Immature natural killer cell (primary cell): Measurements from ENCODE around the gene MYPOP. TPM values are rescaled to one million over a fixed set of nuclear protein-coding genes. Genes with fewer than 3 reads are reported as not detected.
"Not testable (repeated sequence)": the region's sequence is repeated elsewhere in the genome, so short reads cannot be mapped to it uniquely, and the experiment has no call there.

ENCODE experiments used
- DNase-seq, 3 donors: peaks; one replicate each; pipeline ENCODE4 v3.0.0; 2022; ENCODE audit warnings: mixed read lengths in 1 of 3
- H3K27ac Mint-ChIP-seq, 6 donors: one replicate each; pipeline ENCODE4 v1.8.0; 2020; ENCODE audit warnings: mixed read lengths in 6 of 6, mild to moderate bottlenecking in 5 of 6, inconsistent platforms in 4 of 6, moderate library complexity in 3 of 6
- H3K27me3 Mint-ChIP-seq, 3 donors: one replicate each; pipeline ENCODE4 v1.8.0; 2020 to 2021; ENCODE audit warnings: low read depth in 3 of 3, mild to moderate bottlenecking in 3 of 3, mixed read lengths in 3 of 3, moderate library complexity in 3 of 3, inconsistent platforms in 1 of 3
- H3K36me3 Mint-ChIP-seq, 3 donors: one replicate each; pipeline ENCODE4 v1.8.0; 2020; ENCODE audit warnings: mixed read lengths in 3 of 3, inconsistent platforms in 2 of 3, mild to moderate bottlenecking in 2 of 3
- H3K4me1 Mint-ChIP-seq, 2 donors: one replicate each; pipeline ENCODE4 v1.8.0; 2020; ENCODE audit warnings: inconsistent platforms in 2 of 2, mild to moderate bottlenecking in 2 of 2, mixed read lengths in 2 of 2, moderate library complexity in 1 of 2
- H3K4me3 Mint-ChIP-seq, 5 donors: one replicate each; pipeline ENCODE4 v1.8.0; 2020; ENCODE audit warnings: mild to moderate bottlenecking in 5 of 5, mixed read lengths in 5 of 5, inconsistent platforms in 3 of 5, moderate library complexity in 3 of 5
- H3K9me3 Mint-ChIP-seq, 6 donors: one replicate each; pipeline ENCODE4 v1.8.0; 2020; ENCODE audit warnings: mild to moderate bottlenecking in 6 of 6, mixed read lengths in 6 of 6, inconsistent platforms in 4 of 6, moderate library complexity in 3 of 6
- polyA plus RNA-seq, 3 donors: library from polyadenylated mRNA; unstranded; fragments of 300-500 nt; fragmentation: Illumina TruSeq; gene quantifications; one replicate each; pipeline ENCODE4 v1.2.3, GENCODE V29; 2021

Gene MYPOP
- polyA plus RNA-seq, 3 donors from 2014 or later: 0.12 to 0.45 (median 0.13) TPM

GRCh38 chr19:45900738-45901431 lies 1.5 kb downstream of the MYPOP start:
- Mint-ChIP-seq H3K4me1 (peaks cover 19 to 21% of the 10 kb centered on the region in 2 donors), H3K27ac (peak overlapping the region in 1 of 6 donors; percentile 46), H3K36me3 (peaks cover 0 to 14% (median 9%) of the 10 kb centered on the region in 3 donors), H3K9me3 (no peaks in the 10 kb centered on the region), H3K27me3 (peaks cover 9 to 14% (median 12%) of the 10 kb centered on the region in 3 donors), H3K4me3 (peak overlapping the region; percentile 43 to 64 (median 55))
- no peak for DNase-seq

GRCh38 chr19:45899919-45900589 lies 2.4 kb downstream of the MYPOP start:
- Mint-ChIP-seq H3K4me1 (peaks cover 19 to 21% of the 10 kb centered on the region in 2 donors), H3K27ac (no peak overlapping the region), H3K4me3 (peak overlapping the region in 4 of 5 donors; percentile 44 to 56 (median 53)), H3K27me3 (peaks cover 8 to 12% (median 11%) of the 10 kb centered on the region in 3 donors), H3K9me3 (no peaks in the 10 kb centered on the region), H3K36me3 (peaks cover 6 to 14% (median 9%) of the 10 kb centered on the region in 3 donors)
- DNase-seq: no peak

GRCh38 chr19:45899253-45899652 lies 3.2 kb downstream of the MYPOP start:
- H3K27me3 Mint-ChIP-seq: peaks cover 8 to 11% (median 11%) of the 10 kb centered on the region in 3 donors
- no peak overlapping the region for H3K4me3 Mint-ChIP-seq
- no peak overlapping the region for H3K27ac Mint-ChIP-seq
- H3K36me3 Mint-ChIP-seq: peaks cover 8 to 14% (median 9%) of the 10 kb centered on the region in 3 donors
- DNase-seq: no peak
- peaks cover 19 to 21% of the 10 kb centered on the region in 2 donors for H3K4me1 Mint-ChIP-seq
- H3K9me3 Mint-ChIP-seq: no peaks in the 10 kb centered on the region

GRCh38 chr19:45897261-45897812 lies 5.1 kb downstream of the MYPOP start:
- no peak overlapping the region for H3K27ac Mint-ChIP-seq
- DNase-seq: no peak
- no peak overlapping the region for H3K4me3 Mint-ChIP-seq
- peaks cover 8 to 14% (median 9%) of the 10 kb centered on the region in 3 donors for H3K36me3 Mint-ChIP-seq
- peaks cover 2 to 4% (median 3%) of the 10 kb centered on the region in 3 donors for H3K27me3 Mint-ChIP-seq
- H3K9me3 Mint-ChIP-seq: no peaks in the 10 kb centered on the region
- H3K4me1 Mint-ChIP-seq: peaks cover 15 to 19% of the 10 kb centered on the region in 2 donors

GRCh38 chr19:45895983-45896599 lies 6.3 kb downstream of the MYPOP start:
- H3K36me3 Mint-ChIP-seq: peaks cover 8 to 14% (median 9%) of the 10 kb centered on the region in 3 donors
- not testable (repeated sequence) for DNase-seq, H3K9me3 Mint-ChIP-seq, H3K27ac Mint-ChIP-seq, H3K4me3 Mint-ChIP-seq, H3K27me3 Mint-ChIP-seq
- H3K4me1 Mint-ChIP-seq: peaks cover 8 to 13% of the 10 kb centered on the region in 2 donors

- no peak for DNase-seq
- Mint-ChIP-seq H3K9me3 (no peaks in the 10 kb centered on the region), H3K27me3 (peaks cover 0 to 2% (median 0%) of the 10 kb centered on the region in 3 donors), H3K36me3 (peaks cover 8 to 11% (median 9%) of the 10 kb centered on the region in 3 donors), H3K27ac (peak overlapping the region in 1 of 6 donors; percentile 21), H3K4me3 (no peak overlapping the region), H3K4me1 (peaks cover 3 to 8% of the 10 kb centered on the region in 2 donors)
These were observed 6.9 kb downstream of the MYPOP start for GRCh38 chr19:45895519-45895972.

GRCh38 chr19:45890877-45891276 lies 11.5 kb downstream of the MYPOP start:
- Mint-ChIP-seq H3K36me3 (peaks cover 0 to 8% (median 0%) of the 10 kb centered on the region in 3 donors), H3K27me3 (peaks cover 4 to 8% (median 5%) of the 10 kb centered on the region in 3 donors), H3K4me1 (peaks cover 13% of the 10 kb centered on the region in 2 donors), H3K9me3 (no peaks in the 10 kb centered on the region), H3K27ac (no peak overlapping the region), H3K4me3 (no peak overlapping the region)
- no peak for DNase-seq

GRCh38 chr19:45889210-45889885 lies 13.1 kb downstream of the MYPOP start:
- H3K36me3 Mint-ChIP-seq: no peaks in the 10 kb centered on the region
- peak overlapping the region in 1 of 6 donors; percentile 51 for H3K27ac Mint-ChIP-seq
- DNase-seq: no peak
- no peaks in the 10 kb centered on the region for H3K9me3 Mint-ChIP-seq
- H3K4me3 Mint-ChIP-seq: no peak overlapping the region
- peaks cover 4 to 8% (median 5%) of the 10 kb centered on the region in 3 donors for H3K27me3 Mint-ChIP-seq
- peaks cover 14 to 16% of the 10 kb centered on the region in 2 donors for H3K4me1 Mint-ChIP-seq

- peaks cover 22 to 27% of the 10 kb centered on the region in 2 donors for H3K4me1 Mint-ChIP-seq
- H3K27me3 Mint-ChIP-seq: peaks cover 4 to 9% (median 8%) of the 10 kb centered on the region in 3 donors
- H3K9me3 Mint-ChIP-seq: no peaks in the 10 kb centered on the region
- peaks cover 0 to 4% (median 0%) of the 10 kb centered on the region in 3 donors for H3K36me3 Mint-ChIP-seq
- peak overlapping the region; percentile 96 to 100 (median 97) for H3K4me3 Mint-ChIP-seq
- H3K27ac Mint-ChIP-seq: peak overlapping the region; percentile 94 to 99 (median 96)
- no peak for DNase-seq
These were observed 15.2 kb downstream of the MYPOP start for GRCh38 chr19:45887200-45887710.

- peaks cover 4 to 11% (median 9%) of the 10 kb centered on the region in 3 donors for H3K27me3 Mint-ChIP-seq
- H3K4me1 Mint-ChIP-seq: peaks cover 22 to 27% of the 10 kb centered on the region in 2 donors
- peaks cover 0 to 4% (median under 1%) of the 10 kb centered on the region in 3 donors for H3K36me3 Mint-ChIP-seq
- peak overlapping the region; percentile 96 to 100 (median 97) for H3K4me3 Mint-ChIP-seq
- no peaks in the 10 kb centered on the region for H3K9me3 Mint-ChIP-seq
- peak; percentile 88 to 89 (median 89) for DNase-seq
- H3K27ac Mint-ChIP-seq: peak overlapping the region; percentile 94 to 99 (median 96)
These were observed 15.8 kb downstream of the MYPOP start for GRCh38 chr19:45886427-45887199.

GRCh38 chr19:45885556-45886426 lies 16.6 kb downstream of the MYPOP start, which contains the start of gene IRF2BP1:
TSS of gene IRF2BP1 (minus strand) at chr19:45886141. CDS start at chr19:45885774, 367 bp downstream.
- peak; percentile 88 to 91 (median 90) for DNase-seq
- H3K4me1 Mint-ChIP-seq: peaks cover 22 to 27% of the 10 kb centered on the region in 2 donors
- peaks cover 0 to 4% (median 3%) of the 10 kb centered on the region in 3 donors for H3K36me3 Mint-ChIP-seq
- H3K27me3 Mint-ChIP-seq: peaks cover 4 to 13% (median 9%) of the 10 kb centered on the region in 3 donors
- peak within 1 kb of the TSS; percentile 94 to 99 (median 96) for H3K27ac Mint-ChIP-seq
- H3K9me3 Mint-ChIP-seq: no peaks in the 10 kb centered on the region
- H3K4me3 Mint-ChIP-seq: peak within 1 kb of the TSS; percentile 96 to 100 (median 97)
